Lower leg skin (tissue), 3 donors: ENCODE results near the gene PPT1.

Experiments used
- POLR2A ChIP-seq, 2 donors: fragments of 450-650 bp; IDR thresholded peaks; one replicate each; pipeline ENCODE4 v1.6.1; 2016 to 2017; ENCODE audit warnings: antibody characterized with exemption in 2 of 2, mild to moderate bottlenecking in 1 of 2, moderate library complexity in 1 of 2
- TF ChIP-seq, protein P1 (sequence below), 3 donors: fragments of 450-650 bp; IDR thresholded peaks; one replicate each; pipeline ENCODE4 v1.5.1; 2016; ENCODE audit warnings: antibody characterized with exemption in 3 of 3, mild to moderate bottlenecking in 3 of 3, moderate library complexity in 2 of 3

DNA sequence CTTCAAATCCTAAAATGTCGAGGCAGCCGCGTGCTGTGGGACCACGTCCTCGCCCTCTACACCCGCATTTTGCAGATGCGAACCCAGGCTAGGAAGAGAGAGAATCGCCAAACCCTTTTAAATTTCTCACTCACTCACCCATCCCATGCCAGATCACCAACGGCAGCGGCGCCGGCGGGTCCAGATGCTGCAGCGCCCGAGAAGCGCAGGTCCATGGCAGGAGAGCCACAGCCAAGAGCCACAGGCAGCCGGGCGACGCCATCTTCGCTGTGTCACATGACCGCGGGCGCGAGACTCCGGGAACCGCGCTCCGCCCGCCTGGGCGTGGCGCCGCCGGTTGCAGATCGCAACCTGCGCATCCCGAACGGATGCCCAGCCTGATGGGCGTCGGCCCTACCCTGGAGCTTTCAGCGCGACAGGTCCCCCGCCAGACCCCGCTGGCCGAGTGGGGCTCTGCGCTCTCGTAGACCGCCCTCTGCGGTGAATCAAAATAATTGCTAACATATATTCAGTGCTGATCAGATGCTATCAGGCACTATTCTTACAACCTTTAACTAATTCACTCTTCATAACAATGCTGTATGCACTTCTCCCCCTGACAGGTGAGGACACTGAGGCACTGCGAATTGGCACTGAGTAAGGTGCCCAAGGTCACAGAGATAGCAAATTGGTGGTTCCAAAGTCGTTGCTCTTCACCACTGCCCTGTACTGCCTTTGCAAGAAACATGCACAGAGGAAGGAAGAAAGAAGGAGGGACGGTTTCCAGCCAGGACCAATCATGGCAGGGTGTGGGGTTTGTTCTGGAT lies at the start of gene PPT1:
- no peak for TF ChIP-seq POLR2A (IDR thresholded peaks at IDR 0.05)
- TF ChIP-seq, protein P1, sequence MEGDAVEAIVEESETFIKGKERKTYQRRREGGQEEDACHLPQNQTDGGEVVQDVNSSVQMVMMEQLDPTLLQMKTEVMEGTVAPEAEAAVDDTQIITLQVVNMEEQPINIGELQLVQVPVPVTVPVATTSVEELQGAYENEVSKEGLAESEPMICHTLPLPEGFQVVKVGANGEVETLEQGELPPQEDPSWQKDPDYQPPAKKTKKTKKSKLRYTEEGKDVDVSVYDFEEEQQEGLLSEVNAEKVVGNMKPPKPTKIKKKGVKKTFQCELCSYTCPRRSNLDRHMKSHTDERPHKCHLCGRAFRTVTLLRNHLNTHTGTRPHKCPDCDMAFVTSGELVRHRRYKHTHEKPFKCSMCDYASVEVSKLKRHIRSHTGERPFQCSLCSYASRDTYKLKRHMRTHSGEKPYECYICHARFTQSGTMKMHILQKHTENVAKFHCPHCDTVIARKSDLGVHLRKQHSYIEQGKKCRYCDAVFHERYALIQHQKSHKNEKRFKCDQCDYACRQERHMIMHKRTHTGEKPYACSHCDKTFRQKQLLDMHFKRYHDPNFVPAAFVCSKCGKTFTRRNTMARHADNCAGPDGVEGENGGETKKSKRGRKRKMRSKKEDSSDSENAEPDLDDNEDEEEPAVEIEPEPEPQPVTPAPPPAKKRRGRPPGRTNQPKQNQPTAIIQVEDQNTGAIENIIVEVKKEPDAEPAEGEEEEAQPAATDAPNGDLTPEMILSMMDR (IDR thresholded peaks at IDR 0.05) = no peak
